Smooth muscle cell (in vitro differentiated cells): Measurements from ENCODE around the gene SLX4IP. TPM values are rescaled to one million over a fixed set of nuclear protein-coding genes. Genes with fewer than 3 reads are reported as not detected.

ENCODE experiments used
- DNase-seq: peaks from one replicate; lab custom pipeline; 2025; ENCODE audit not compliant: unreplicated experiment; lab: John Stamatoyannopoulos, UW
- H2AFZ ChIP-seq: fragments of 200-600 bp; sonication (generic); 2 replicates; pipeline ENCODE4 v1.6.0; 2016; ENCODE audit warnings: antibody characterized with exemption, low read depth, mild to moderate bottlenecking
- H3F3A ChIP-seq: fragments of 200-600 bp; sonication (generic); 2 replicates; pipeline ENCODE4 v1.6.0; 2017; ENCODE audit warnings: antibody characterized with exemption, low read depth
- H3K27ac ChIP-seq: fragments of 200-600 bp; sonication (generic); 2 replicates; pipeline ENCODE4 v1.5.1; 2016; ENCODE audit warnings: low read depth, mild to moderate bottlenecking
- H3K27me3 ChIP-seq: fragments of 200-600 bp; sonication (generic); 2 replicates; pipeline ENCODE4 v1.6.1; 2016; ENCODE audit warnings: low read depth, mild to moderate bottlenecking
- H3K36me3 ChIP-seq: fragments of 200-600 bp; sonication (generic); 2 replicates; pipeline ENCODE4 v1.5.1; 2016; ENCODE audit warnings: low read depth
- H3K4me1 ChIP-seq: fragments of 200-600 bp; sonication (generic); 2 replicates; pipeline ENCODE4 v1.5.1; 2016; ENCODE audit warnings: low read depth
- H3K4me2 ChIP-seq: fragments of 200-600 bp; sonication (generic); 2 replicates; pipeline ENCODE4 v1.6.0; 2016; ENCODE audit warnings: mild to moderate bottlenecking
- H3K4me3 ChIP-seq: fragments of 200-600 bp; sonication (generic); 2 replicates; pipeline ENCODE4 v1.5.1; 2016; ENCODE audit warnings: mild to moderate bottlenecking
- H3K79me2 ChIP-seq: fragments of 200-600 bp; sonication (generic); 2 replicates; pipeline ENCODE4 v1.6.0; 2016; ENCODE audit warnings: low read depth, mild to moderate bottlenecking
- H3K9ac ChIP-seq: fragments of 200-600 bp; sonication (generic); 2 replicates; pipeline ENCODE4 v1.6.0; 2016; ENCODE audit warnings: low read depth
- H3K9me3 ChIP-seq: fragments of 200-600 bp; sonication (generic); replicated peaks from 2 replicates; pipeline ENCODE4 v1.5.1; 2016; ENCODE audit warnings: low read depth
- H4K20me1 ChIP-seq: fragments of 200-600 bp; sonication (generic); 2 replicates; pipeline ENCODE4 v1.6.0; 2016; ENCODE audit warnings: low read depth
- WGBS: methylation state at CpG from one replicate; pipeline ENCODE4 v1.1.7; 2016; ENCODE audit warnings: low lambda C conversion rate; 5-methylcytosine and 5-hydroxymethylcytosine counted together
- polyA plus RNA-seq: library from polyadenylated mRNA; unstranded; fragments of >200 nt; fragmentation: Nextera tagmentation; extraction: Ambion mirVana; gene quantifications from 2 replicates; pipeline ENCODE4 v1.2.1, GENCODE V29; 2016
- total RNA-seq: library from RNA; depleted of rRNA; stranded (reverse); fragments of >200 nt; gene quantifications from 2 replicates; pipeline ENCODE4 v1.2.3, GENCODE V29; 2014
- TF ChIP-seq, protein P1 (sequence below): fragments of 200-600 bp; sonication (generic); IDR thresholded peaks from 2 replicates; pipeline ENCODE4 v1.5.1; 2017; ENCODE audit warnings: borderline replicate concordance, mild to moderate bottlenecking, antibody characterized with exemption; ENCODE audit not compliant: insufficient read depth, poor library complexity, severe bottlenecking

The SLX4IP gene
- total and polyA plus RNA-seq, 2 experiments from 2014 or later, result 1.2 to 6.2 TPM

DNA sequence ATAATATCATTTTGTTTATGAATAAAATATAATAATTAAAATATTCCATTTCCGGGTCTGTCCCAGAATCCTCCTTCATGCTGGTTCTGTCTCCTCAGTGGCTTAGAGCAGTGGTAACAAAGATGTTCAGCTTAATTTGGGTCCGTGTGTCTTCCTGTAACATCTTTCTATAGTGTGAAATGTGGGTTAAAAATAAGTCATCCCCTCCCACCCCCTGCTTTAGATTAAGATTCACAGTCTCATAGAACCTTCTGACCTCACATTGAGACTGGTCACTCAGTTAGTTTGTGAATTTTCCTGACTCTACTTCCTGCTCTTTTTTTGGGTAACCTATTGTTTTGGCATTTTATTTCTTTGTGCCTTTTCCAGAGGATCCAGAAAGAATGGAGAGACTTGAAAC lies 55.2 kb downstream of the SLX4IP start:
- H3K9me3 ChIP-seq, result no peaks in the 10 kb centered on the region
- H4K20me1 ChIP-seq, result no peaks in the 10 kb centered on the region
- H3K4me3 ChIP-seq, result no peak overlapping the region
- no peak overlapping the region for H3K27ac ChIP-seq
- DNase-seq, result no peak
- H3K9ac ChIP-seq, result no peak overlapping the region
- no peaks in the 10 kb centered on the region for H3K27me3 ChIP-seq
- no peak overlapping the region for H3K4me2 ChIP-seq
- no peaks in the 10 kb centered on the region for H3F3A ChIP-seq
- TF ChIP-seq, protein P1, sequence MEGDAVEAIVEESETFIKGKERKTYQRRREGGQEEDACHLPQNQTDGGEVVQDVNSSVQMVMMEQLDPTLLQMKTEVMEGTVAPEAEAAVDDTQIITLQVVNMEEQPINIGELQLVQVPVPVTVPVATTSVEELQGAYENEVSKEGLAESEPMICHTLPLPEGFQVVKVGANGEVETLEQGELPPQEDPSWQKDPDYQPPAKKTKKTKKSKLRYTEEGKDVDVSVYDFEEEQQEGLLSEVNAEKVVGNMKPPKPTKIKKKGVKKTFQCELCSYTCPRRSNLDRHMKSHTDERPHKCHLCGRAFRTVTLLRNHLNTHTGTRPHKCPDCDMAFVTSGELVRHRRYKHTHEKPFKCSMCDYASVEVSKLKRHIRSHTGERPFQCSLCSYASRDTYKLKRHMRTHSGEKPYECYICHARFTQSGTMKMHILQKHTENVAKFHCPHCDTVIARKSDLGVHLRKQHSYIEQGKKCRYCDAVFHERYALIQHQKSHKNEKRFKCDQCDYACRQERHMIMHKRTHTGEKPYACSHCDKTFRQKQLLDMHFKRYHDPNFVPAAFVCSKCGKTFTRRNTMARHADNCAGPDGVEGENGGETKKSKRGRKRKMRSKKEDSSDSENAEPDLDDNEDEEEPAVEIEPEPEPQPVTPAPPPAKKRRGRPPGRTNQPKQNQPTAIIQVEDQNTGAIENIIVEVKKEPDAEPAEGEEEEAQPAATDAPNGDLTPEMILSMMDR, result no peak
- H3K79me2 ChIP-seq, result peaks cover 8% of the 10 kb centered on the region
- no peaks in the 10 kb centered on the region for H3K36me3 ChIP-seq
- H3K4me1 ChIP-seq, result peaks cover 28% of the 10 kb centered on the region
- WGBS, result 93% methylated on average over 2 of the region's 2 CpGs
- no peak overlapping the region for H2AFZ ChIP-seq

DNA sequence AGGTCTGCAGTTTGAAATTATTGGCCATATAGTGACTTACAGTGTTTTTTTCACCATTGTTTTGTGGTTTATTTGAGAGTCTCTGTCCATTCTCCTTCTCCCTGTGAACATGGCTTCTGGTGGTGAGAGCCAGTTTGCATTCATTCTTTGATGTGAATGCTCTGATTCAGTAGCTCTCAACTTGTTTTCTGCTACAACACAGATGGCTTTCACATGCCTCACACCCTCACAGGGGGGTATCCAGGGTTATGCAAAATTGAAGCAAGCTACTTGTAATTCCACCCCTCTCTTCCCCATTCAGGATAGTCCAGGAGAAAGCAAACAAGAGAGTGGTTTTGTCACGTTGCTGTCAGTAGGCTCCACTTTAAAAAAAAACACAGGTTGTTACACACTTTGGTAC lies 55.6 kb downstream of the SLX4IP start:
- H3K9ac ChIP-seq, result no peak overlapping the region
- no peak overlapping the region for H3K4me2 ChIP-seq
- H3K27ac ChIP-seq, result no peak overlapping the region
- no peak overlapping the region for H2AFZ ChIP-seq
- H3K79me2 ChIP-seq, result peaks cover 8% of the 10 kb centered on the region
- no peaks in the 10 kb centered on the region for H3F3A ChIP-seq
- peaks cover 28% of the 10 kb centered on the region for H3K4me1 ChIP-seq
- 30% methylated on average over 1 of the region's 1 CpG for WGBS
- H4K20me1 ChIP-seq, result no peaks in the 10 kb centered on the region
- no peaks in the 10 kb centered on the region for H3K36me3 ChIP-seq
- H3K9me3 ChIP-seq, result no peaks in the 10 kb centered on the region
- DNase-seq, result no peak
- no peaks in the 10 kb centered on the region for H3K27me3 ChIP-seq
- TF ChIP-seq, protein P1, result no peak
- no peak overlapping the region for H3K4me3 ChIP-seq

DNA sequence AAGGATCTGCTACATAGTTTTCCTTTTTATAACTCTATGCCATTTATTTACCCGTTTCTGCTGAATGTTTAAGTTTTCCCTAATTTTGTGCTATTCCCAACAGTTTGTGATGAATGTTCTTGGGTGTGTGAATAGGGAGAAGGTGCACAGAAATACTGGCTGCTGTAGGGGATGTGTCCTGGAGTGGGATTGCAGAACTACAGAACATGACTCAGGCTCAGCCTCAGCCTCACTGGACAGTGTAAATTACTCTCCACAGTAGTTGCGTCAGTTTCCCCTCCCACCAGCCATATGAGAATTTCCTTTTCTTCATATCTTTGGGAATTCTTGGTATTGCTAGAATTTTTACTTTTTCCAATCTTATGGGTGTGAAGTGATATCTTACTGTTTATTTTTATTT lies 57.0 kb downstream of the SLX4IP start:
- Histone ChIP-seq H3K79me2 (peaks cover 13% of the 10 kb centered on the region), H3K4me2 (no peak overlapping the region), H3K36me3 (no peaks in the 10 kb centered on the region), H3K4me3 (peak overlapping the region; percentile 4), H3K4me1 (peaks cover 32% of the 10 kb centered on the region), H3F3A (no peaks in the 10 kb centered on the region), H3K9ac (no peak overlapping the region), H2AFZ (no peak overlapping the region), H4K20me1 (no peaks in the 10 kb centered on the region), H3K9me3 (no peaks in the 10 kb centered on the region), H3K27me3 (no peaks in the 10 kb centered on the region), H3K27ac (peak overlapping the region; percentile 19)
- DNase-seq, result no peak
- 54% methylated on average over 2 of the region's 2 CpGs for WGBS
- TF ChIP-seq, protein P1, result no peak

DNA sequence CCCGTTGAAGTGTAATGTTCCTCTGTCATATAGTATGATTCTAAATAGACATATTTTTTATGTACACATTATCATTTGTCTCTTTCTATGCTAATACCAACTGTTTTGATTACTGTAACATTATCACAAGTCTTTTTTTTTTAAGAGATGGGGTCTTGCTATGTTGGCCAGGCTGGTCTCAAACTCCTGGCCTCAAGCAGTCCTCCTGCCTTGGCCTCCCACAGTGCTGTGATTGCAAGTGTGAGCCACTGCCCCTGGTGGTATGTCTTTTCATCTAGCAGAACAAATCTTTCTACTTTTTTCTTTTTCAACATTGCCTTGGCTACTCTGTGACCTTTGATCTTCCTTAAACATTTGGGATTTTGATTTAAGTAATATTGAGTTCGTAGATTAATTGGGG lies 57.7 kb downstream of the SLX4IP start:
- Histone ChIP-seq H3K4me2 (no peak overlapping the region), H3F3A (no peaks in the 10 kb centered on the region), H3K79me2 (peaks cover 21% of the 10 kb centered on the region), H3K9ac (no peak overlapping the region), H3K36me3 (no peaks in the 10 kb centered on the region), H3K4me1 (peaks cover 33% of the 10 kb centered on the region), H3K9me3 (no peaks in the 10 kb centered on the region), H2AFZ (no peak overlapping the region), H3K27me3 (no peaks in the 10 kb centered on the region), H3K4me3 (no peak overlapping the region), H3K27ac (peak overlapping the region; percentile 19), H4K20me1 (no peaks in the 10 kb centered on the region)
- 96% methylated on average over 2 of the region's 2 CpGs for WGBS
- TF ChIP-seq, protein P1, result no peak
- no peak for DNase-seq
